Activated naive CD4-positive, alpha-beta T cell (primary cell): ENCODE data around the gene SLC35F6.

ENCODE experiments used
- DNase-seq, 4 experiments: peaks; one replicate each; lab custom pipeline; 2025; lab: John Stamatoyannopoulos, UW

Gene SLC35F6, protein sequence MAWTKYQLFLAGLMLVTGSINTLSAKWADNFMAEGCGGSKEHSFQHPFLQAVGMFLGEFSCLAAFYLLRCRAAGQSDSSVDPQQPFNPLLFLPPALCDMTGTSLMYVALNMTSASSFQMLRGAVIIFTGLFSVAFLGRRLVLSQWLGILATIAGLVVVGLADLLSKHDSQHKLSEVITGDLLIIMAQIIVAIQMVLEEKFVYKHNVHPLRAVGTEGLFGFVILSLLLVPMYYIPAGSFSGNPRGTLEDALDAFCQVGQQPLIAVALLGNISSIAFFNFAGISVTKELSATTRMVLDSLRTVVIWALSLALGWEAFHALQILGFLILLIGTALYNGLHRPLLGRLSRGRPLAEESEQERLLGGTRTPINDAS

DNA sequence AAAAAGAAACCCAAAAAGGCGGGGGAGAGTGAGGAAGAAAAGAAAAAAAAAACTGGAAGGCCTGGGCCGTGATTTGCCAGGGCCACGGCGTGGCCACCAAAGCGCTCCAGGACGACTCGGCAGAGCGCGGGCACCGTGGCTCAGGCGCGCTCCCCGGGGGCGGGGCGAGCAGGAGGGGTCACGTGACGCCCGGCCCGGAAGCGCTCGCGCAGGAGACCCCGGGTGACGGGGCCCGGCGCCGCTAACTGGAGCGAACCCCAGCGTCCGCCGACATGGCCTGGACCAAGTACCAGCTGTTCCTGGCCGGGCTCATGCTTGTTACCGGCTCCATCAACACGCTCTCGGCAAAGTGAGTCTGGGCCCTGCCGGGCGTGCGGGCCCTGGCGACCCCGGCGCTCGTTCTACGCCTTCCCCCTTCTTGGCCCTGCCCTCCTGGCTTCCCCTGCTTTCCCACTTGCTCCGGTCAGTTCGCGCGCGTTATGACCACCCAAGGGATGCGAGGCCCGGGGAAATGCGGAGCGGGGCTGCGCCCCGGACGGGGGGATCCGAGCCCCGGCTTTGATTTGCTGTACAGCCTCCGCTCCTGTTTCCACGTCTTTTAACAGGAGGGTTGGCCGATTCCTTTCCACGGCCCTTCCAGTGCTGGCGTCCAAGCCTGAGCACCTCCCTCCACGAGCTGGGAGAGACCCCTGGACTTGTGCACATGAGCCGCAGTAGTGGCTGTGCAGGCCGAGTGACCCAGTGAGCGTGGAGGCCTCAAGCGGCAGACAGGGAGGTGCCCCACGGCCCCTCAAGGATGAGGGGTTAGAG lies at the start of gene SLC35F6:
Gene SLC35F6, plus strand, starts transcription at position 207 of the 810 bp plus-strand sequence. Its CDS starts 66 bp downstream, at position 273.
- DNase-seq: peak; percentile 43 to 82 (median 59)

DNA sequence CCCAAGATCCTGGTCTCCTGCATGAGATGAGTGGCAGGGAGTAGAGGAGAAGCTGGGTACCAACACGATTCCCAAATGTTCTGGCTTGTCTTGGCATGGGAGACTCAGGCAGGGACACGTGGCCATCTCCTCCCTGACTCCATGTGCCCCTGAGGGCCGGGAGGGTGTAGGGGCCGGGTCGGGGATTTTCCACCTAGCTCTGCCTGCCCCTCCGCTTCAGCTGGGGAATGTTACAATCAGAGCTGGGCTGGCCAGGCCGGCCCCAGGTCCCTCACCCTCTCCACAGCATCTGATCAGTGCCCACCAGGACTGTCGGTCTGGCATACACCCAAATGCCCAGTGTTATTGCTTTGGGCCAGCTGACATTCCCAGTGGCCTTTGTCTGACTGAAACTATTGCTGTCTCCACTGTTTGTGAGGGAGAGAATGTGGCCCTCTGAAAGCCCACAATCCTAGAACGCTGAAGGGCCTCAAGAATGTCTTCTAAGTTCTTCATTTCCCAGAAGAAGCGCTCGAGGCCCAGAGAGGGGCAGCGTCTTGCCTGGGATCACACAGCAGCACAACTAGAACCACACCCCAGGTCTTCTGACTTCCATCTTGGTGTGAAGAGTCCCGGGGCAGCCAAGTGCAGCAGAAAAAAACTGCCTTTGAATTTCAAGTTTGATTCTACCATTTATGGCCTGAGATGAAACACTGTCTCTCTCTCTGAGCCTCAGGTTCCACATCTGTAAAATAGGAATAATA lies 48.4 kb upstream of the SLC35F6 start:
- DNase-seq: no peak

DNA sequence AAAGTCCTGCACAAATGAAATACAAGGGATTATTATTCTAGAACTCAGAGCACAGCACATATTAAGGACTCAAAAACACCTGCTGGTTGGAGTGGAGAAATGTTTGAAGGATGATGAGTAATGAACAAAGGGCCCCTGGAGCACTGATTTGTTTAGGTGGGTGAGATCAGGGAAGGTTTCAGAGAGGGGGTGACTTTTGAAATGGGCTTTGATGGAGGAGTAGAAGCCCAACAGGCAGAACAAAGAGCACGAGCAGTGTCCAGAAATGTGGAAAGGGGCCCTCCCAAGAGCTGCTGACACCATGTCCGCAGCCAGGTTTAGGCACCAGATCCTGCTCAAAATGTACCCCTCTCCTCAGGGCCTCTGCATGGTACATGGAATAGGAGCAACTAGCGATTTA lies 47.7 kb upstream of the SLC35F6 start:
- no peak for DNase-seq

DNA sequence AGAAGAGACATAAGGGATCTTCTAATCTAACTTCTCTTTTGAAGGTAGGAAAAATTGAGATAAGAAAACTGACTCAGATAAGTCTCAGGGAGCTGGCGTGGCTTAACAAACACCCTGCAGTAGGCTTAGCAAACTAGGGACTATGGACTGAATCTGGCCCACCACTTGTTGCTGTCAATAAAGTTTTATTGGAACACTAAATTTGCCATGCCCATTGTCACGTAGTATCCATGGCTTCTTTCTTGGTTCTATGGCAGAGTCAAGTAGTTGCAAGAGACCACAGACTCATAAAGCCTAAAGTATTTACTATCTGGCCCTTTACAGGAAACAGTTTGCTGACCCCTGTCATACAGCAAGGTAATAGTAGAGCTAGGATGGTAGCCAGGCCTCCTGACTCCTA lies 47.3 kb upstream of the SLC35F6 start:
- DNase-seq: no peak

DNA sequence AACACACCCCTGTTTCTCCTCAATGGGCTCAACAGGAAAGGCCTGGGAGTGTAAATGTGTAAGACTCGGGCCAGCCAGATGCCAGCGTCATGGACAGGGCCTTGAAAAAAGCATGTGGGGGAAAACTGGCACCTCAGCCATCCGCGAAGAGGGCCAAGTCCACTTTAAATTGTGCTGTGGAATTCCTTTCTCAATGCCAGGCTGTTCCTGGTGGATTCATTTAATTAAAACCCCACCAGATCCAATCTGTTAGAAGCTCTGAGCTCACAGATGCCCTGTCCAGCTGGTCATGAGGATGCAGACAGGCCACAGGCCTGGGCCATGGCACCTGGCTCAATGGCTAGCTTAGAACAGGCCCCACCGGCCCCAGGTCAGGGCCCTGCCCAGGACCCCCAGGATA lies 46.7 kb upstream of the SLC35F6 start:
- no peak for DNase-seq

DNA sequence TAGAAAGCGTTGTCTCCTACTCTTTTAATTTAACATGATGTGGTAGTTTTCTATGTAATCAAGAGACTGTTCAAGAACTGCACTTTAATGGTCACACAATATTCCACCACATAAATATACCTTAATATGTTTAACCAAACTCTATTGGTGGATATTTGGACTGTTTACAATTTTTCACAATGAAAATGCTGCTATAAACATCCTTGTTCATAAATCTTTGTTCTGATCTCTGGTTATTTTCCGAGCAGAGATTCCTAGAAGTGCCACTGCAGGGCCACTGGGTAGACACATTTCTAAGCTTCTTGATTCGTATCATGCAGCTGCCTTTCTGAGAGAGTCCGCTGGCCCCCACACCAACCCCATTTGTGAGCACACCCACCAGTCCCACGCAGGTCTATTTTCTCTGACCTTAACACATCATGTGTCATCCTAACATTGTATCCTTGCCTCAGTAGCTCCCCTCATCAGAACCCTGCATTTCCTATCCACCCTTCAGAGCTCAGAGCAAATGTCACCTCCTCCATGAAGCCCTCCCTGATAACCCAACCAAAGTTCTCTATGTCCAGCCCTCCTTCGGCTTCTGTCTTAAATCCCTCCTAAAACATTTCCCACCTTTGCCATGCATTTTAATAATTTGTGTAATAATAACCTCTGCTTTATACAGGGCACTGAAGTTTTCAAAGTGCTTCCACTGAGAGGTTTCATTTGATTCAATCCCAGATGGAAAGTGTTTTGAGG lies 45.0 kb upstream of the SLC35F6 start:
- DNase-seq: no peak

DNA sequence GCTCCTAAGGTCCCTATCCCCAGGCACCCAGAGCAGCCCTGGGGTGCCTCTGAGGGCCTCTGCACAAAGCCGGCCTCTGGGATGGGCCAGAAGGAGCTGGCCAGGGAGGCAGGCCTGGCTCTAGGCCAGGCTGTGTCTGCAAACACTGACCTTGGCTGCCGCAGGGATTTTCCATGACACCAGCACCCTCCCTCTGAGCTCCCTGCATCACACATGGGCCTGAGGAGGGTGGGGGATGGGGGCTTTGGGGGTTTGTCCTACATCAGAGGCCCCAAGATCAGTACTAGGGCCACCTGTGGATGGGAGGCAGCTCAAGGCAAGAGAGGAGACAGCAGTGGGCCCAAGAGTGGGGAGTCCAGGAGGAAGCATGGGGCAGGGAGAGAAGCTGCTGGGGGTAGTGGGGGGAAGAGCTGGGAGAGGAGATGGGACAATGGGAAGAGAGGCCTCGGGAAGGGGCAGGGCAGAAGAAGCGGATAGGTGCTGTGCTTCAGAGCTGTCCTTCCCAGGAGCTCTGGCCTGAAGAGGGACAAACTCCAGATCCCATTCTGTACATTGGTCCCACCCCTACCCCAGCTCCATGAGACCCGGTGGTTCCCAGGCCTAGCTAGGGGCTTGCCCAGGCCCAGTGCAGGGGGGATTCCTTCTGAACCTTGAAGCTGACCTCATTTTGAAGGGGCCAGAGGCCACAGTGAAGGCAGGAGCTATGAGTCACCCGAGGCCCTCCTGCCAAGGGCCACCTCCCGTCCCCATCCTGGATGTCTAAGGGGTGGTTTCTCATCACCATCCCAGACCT lies 43.6 kb upstream of the SLC35F6 start:
- DNase-seq: no peak

DNA sequence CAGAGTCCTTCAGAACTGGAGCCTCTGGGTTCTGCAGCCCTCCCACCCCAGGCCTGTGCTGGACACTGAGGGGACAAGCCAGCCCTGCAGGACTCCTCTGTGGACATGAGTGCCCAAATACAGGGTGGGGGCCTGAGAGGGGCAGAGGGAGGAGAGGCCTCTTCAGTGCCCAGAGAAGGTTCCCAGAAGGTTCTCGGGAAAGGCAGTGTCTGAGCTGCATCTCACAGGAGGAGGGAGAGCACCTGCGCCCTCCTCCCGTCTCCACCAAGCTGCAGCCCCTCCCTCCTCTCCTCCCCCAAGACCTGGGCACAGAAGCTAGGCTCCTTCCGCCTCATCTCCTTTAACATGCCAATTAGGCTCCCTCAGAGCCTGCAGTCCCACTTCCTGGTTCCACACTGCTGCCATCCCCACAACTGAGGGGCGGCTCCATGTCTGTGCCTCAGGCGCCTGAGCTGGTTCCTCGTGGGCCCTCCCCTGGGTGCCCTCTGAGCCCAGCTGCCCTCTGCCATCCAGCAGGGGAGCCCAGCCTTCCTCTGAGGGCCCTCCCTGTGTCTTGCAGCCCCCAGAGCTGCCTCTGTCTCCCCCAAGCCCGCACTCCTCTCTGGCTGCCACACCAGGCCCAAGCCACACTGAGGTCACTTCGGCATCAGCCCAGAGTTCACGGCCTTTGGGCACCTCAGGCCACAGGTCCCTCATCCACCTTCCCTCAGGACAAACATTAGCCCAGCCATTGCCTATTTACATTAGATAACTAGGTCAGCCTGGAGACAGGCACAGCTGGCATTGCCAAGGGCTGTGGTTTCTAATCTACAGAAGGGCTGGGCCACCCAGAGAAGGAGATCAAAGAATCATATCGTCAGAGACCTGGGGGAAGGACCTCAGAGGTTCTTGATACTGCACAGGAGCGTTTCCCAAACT lies 42.7 kb upstream of the SLC35F6 start:
- DNase-seq: no peak

DNA sequence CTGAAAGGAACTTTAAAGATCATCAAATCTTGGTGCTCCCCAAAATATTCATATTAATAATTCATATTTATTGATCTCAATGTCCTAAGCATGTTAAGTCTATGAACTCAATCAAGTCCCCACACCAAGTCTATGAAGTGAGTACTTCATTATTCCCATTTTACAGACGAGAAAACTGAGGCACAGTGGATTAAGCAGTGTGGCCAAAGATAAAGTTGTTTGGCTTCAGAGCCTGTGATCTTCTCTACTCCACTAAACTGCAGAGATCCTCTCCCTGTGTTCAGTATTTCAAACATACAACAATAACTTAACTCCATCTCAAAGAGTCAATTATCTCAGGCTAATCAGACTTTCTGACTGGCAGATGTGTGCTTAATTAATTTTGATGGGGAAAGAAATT lies 41.8 kb upstream of the SLC35F6 start:
- no peak for DNase-seq

DNA sequence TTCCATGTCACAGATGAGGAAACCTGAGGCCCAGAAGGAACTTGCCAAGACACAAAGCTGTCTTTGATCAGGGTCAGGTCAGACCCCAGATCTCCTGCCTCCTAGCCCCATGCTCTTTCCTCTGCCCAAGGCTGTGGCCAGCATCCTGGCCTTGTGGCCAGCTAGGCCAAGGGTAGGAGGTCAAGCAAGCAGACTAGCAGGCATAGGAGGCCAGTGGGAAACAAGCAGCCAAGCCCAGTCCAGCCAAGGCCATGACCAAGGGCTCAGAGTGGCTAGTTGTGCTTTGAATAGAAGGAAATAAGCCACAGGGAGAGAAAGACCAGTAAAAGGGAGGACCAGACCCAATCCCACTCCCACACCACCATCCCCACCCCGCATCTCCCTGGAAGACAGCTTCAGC lies 41.2 kb upstream of the SLC35F6 start:
- DNase-seq: no peak

DNA sequence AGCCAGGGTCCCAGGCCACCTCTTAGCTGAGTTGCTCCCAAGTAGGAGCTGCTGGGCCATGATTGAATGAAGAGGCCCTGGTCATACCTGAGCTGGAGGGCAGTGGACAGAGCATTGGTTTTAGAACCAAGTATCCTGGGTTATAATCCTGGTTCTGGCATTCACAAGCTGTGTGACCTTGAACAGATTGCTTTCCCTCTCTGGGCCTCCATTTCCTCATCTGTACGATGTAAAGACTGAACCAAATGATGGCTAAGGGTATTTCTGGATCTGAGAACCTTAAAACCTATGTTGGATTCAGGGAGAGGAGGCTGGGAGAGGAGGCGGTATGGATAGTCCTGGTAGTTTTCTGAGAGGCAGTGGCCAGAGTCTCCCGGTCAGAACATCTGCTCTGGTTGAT lies 40.6 kb upstream of the SLC35F6 start:
- no peak for DNase-seq

DNA sequence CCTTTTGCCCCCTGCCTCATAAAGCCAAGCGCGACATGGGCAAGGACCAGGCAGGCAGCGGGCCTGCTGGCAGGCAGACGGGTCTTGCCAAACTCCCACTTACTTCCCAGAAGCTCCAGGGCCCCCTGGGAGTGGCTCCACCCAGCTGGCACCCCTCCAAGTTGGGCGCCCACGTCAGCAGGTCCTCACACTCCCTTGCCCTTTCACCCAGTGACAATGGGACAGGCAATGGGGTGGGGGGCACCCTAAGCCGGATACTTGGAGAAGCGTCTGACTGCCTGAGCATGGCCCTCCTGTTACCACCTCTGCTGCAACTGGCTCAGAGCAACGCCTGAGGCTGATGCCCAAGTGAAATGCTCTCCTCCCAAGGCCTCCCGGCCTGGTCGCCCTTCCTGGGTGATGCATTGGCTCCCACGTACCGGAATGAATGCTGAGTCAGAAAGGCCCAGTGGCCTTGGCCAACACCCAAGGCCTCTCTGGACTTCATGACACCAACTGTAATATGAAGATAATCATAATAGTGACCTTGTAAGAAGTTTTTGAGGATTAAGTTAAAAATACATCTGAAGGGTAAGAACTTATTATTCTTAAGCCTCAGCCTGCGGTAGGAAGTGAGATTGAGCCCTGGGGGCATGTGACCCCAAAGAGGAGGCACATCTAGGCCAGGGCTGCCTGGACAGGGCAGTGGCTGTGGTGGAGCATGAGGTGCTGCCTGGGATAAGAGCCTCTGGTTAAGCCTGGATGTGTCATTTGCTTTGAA lies 39.9 kb upstream of the SLC35F6 start:
- no peak for DNase-seq

DNA sequence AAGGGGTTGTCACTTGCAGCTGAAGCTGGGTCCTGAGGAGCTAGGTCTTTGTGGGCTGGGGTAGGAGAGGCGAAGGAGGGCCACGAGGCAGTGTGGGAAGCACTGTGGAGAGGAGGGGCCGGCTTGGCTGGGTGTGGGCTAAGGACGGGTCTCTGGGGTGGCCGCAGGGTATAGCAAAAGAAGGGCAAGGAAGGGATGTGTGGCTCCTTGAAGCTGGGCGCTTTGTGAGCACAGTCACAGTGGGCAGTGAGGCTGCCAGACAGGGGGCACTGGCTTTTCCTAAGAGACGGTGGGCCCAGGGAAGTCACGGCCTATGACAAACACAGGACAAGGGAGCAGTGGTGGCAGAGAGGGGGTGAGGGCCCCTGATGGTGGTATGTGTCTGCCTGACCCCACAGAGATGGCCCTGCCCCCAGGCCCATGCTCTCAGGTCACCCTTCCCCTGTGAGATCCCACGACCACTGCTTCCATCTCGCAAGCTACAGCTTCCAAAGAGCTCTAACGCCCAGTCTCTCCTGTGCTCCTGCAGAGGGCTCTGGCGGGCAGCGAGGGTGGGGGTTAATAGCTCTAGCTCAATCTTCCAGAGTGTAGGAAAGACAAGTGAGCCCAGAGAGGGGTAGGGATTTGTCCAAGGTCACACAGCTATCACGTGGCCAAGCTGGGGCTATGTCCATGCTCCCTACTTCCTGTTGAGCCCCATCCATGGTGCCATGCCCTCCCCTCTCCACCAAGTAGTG lies 39.1 kb upstream of the SLC35F6 start:
- no peak for DNase-seq

DNA sequence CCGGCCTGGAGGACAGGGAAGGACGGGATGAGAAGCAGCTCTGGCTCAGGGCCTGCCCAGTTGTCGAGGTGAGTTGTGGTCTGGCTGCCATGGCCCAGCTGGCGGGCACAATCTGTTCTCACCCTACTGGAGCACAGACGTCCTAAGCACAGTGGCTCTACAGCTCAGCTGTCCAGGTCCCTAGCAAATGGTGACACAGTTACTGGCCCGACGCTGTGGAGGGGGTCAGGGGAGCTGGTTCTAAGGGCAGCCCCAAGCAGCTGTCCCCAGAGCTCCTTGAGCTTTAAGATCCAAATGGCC lies 38.6 kb upstream of the SLC35F6 start:
- no peak for DNase-seq

DNA sequence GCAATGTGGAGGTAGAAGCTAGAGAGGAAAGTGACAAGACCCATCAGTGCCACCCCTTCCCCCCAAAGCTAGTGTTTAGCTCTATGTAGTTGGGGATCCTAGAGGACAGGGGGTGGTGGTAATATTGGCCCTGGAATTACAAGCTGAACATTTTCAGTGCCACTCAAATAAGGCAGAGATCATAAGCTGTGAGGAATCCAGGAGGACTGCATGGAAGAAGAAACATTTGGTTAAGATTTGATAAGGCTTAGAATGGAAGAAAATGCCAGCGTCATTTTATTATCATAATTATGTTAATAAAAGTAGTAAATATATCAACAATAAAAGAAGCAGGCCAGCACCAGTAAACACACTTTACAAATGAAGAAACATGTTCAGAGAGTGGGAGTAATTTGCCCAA lies 37.9 kb upstream of the SLC35F6 start:
- no peak for DNase-seq

DNA sequence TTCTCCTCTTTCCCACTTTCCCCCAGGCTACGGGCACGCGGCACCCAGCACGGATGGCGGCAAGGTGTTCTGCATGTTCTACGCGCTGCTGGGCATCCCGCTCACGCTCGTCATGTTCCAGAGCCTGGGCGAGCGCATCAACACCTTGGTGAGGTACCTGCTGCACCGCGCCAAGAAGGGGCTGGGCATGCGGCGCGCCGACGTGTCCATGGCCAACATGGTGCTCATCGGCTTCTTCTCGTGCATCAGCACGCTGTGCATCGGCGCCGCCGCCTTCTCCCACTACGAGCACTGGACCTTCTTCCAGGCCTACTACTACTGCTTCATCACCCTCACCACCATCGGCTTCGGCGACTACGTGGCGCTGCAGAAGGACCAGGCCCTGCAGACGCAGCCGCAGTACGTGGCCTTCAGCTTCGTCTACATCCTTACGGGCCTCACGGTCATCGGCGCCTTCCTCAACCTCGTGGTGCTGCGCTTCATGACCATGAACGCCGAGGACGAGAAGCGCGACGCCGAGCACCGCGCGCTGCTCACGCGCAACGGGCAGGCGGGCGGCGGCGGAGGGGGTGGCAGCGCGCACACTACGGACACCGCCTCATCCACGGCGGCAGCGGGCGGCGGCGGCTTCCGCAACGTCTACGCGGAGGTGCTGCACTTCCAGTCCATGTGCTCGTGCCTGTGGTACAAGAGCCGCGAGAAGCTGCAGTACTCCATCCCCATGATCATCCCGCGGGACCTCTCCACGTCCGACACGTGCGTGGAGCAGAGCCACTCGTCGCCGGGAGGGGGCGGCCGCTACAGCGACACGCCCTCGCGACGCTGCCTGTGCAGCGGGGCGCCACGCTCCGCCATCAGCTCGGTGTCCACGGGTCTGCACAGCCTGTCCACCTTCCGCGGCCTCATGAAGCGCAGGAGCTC lies 36.2 kb upstream of the SLC35F6 start:
- DNase-seq: peak in 1 of 4 experiments; percentile 15

DNA sequence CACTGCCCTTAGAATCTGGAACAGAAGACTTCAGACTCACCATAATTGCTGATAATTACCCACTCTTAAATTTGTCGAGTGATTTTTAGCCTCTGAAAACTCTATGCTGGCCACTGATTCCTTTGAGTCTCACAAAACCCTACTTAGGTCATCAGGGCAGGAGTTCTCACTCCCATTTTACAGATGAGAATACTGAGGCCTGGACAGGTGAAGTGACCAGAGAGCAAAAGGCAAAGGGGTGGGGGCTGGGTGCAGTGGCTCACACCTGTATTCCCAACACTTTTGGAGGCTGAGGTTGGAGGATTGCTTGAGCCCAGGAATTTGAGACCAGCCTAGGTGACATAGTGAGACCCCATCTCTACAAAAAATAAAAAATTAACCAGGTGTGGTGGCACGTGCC lies 34.8 kb upstream of the SLC35F6 start:
- no peak for DNase-seq
